ENCODE measurements around the gene SPATA3. TPM values are rescaled to one million over a fixed set of nuclear protein-coding genes. Genes with fewer than 3 reads are reported as not detected.
A peak's percentile ranks its signal among the peaks of the same experiment; 100 is the strongest.

Gene SPATA3
- total and polyA plus RNA-seq, 2 of the 13 experiments (the other 11 are each of a cell fraction or from before 2014, with no cell fraction given), result not detected

GRCh38 chr2:230987137-230988020, 8.5 kb upstream of the SPATA3 start (continued):
- TF ChIP-seq ZNF407 (CRISPR knock-in tag; IDR thresholded peaks at IDR 0.05; ENCODE audit: not compliant biosample characterization) (no peak), ZFY (CRISPR knock-in tag; IDR thresholded peaks at IDR 0.05) (no peak; the same call in 1 of the 2 replicates), ZBTB39 (CRISPR knock-in tag; IDR thresholded peaks at IDR 0.05) (peak; percentile 29; the same call in 1 of the 2 replicates), ZFAT (CRISPR knock-in tag; conservative IDR thresholded peaks at IDR 0.05) (no peak), ZNF496 (CRISPR knock-in tag; IDR thresholded peaks at IDR 0.05; ENCODE audit: insufficient replicate concordance) (no peak), RARG (CRISPR knock-in tag; IDR thresholded peaks at IDR 0.05; ENCODE audit: low read depth) (no peak), MBNL3 (CRISPR knock-in tag; conservative IDR thresholded peaks at IDR 0.05) (no peak), POLR2AphosphoS2 (IDR thresholded peaks at IDR 0.05; ENCODE audit: low read depth, low read length) (no peak), ZNF264 (CRISPR knock-in tag; IDR thresholded peaks at IDR 0.05) (no peak), SNAPC5 (CRISPR knock-in tag; IDR thresholded peaks at IDR 0.05; ENCODE audit: borderline replicate concordance) (no peak), GATA4 (IDR thresholded peaks at IDR 0.05; ENCODE audit: borderline replicate concordance, low read depth) (no peak), POLR2G (IDR thresholded peaks at IDR 0.05; ENCODE audit: low read depth, low read length) (no peak), ZNF788 (CRISPR knock-in tag; IDR thresholded peaks at IDR 0.05; ENCODE audit: borderline replicate concordance) (peak; percentile 45; the same call in 1 of the 2 replicates), ZFP41 (CRISPR knock-in tag; IDR thresholded peaks at IDR 0.05; ENCODE audit: borderline replicate concordance) (no peak), DNMT3B (CRISPR knock-in tag; conservative IDR thresholded peaks at IDR 0.05) (peak; percentile 67; the same call in 1 of the 2 replicates), SNAI1 (CRISPR knock-in tag; IDR thresholded peaks at IDR 0.05; ENCODE audit: borderline replicate concordance) (no peak), TEAD3 (CRISPR knock-in tag; optimal IDR thresholded peaks at IDR 0.05; ENCODE audit: borderline replicate concordance) (peak; percentile 18), MXD3 (CRISPR knock-in tag; IDR thresholded peaks at IDR 0.05) (0 out of 2 replicates have a peak, but pooled peaks have one; percentile 45)
